HepG2 (cell line): ENCODE measurements around the gene HOXA13.

Experiments used
- ARNT ChIP-seq: fragments of 450-650 bp; IDR thresholded peaks from 2 replicates; pipeline ENCODE4 v1.6.1; 2017
- MTF1 ChIP-seq: sonication (generic); formaldehyde crosslinking; IDR thresholded peaks from 2 replicates; pipeline ENCODE4 v1.5.0; 2020; ENCODE audit warnings: missing genetic modification reagents
- NFE2L2 ChIP-seq: fragments of 150-350 bp; IDR thresholded peaks from 2 replicates; pipeline ENCODE4 v1.6.1; 2014; ENCODE audit warnings: low read length
- SAFB2 ChIP-seq: sonication (generic); formaldehyde crosslinking; IDR thresholded peaks from 2 replicates; pipeline ENCODE4 v1.5.1; 2020; ENCODE audit warnings: missing genetic modification reagents, low read depth, mild to moderate bottlenecking, borderline replicate concordance
- TF ChIP-seq, protein P1 (sequence below): sonication (generic); formaldehyde crosslinking; IDR thresholded peaks from 2 replicates; pipeline ENCODE4 v1.5.0; 2020; ENCODE audit warnings: missing genetic modification reagents, mild to moderate bottlenecking, borderline replicate concordance
- TF ChIP-seq, protein P2 (sequence below), 2 experiments: fragments of 450-650 bp in 1 of 2; sonication (generic) in 1 of 2; formaldehyde crosslinking in 1 of 2; IDR thresholded peaks; 2 replicates each; pipeline versions ENCODE4 v1.6.1 to v1.8.0; 2016 to 2022; ENCODE audit warnings: antibody characterized with exemption in 1 of 2, mild to moderate bottlenecking in 1 of 2, missing genetic modification reagents in 1 of 2

DNA sequence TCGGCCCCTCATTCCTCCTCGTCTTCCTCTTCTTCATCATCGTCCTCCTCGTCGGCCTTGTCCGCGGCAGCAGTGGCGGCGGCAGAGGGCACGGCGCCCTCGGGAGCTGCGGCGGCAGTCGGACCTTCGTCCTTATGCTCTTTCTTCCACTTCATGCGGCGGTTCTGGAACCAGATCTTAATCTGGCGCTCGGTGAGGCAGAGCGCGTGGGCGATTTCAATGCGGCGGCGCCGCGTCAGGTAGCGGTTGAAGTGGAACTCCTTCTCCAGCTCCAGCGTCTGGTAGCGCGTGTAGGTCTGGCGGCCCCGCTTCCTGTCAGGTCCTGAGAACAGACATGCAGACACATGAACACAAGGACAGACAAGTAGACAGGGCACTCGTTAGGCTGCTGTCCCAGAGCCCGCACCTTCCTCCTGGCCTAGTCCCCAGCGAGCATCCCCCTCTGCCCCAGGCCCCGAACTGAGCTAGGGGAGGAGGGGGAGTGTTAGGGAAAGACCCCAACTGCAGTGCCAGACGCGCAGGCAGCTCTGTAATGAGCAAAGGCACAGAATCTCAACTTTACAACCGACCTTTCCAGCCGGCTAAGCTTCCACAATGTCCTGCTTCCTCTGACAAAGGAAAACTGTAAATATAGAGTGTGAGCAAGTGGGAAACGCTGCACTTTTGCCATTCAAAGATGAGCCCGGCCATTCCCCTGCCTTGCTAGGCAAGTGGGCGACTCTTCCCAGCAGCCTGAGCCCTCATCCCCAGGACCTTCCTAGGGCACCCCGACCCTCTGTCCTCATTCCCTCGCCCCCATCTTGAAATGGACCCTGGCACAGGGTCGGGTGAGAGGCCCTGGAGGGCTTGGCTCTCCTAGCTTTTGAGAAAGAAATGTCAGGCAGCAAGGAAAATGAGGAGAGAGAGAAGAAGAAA, 44.7 kb downstream of the HOXA13 start:
- TF ChIP-seq, protein P1, sequence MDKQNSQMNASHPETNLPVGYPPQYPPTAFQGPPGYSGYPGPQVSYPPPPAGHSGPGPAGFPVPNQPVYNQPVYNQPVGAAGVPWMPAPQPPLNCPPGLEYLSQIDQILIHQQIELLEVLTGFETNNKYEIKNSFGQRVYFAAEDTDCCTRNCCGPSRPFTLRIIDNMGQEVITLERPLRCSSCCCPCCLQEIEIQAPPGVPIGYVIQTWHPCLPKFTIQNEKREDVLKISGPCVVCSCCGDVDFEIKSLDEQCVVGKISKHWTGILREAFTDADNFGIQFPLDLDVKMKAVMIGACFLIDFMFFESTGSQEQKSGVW (CRISPR knock-in tag), result no peak
- TF ChIP-seq NFE2L2 (no peak), SAFB2 (CRISPR knock-in tag) (no peak), MTF1 (CRISPR knock-in tag) (no peak), ARNT (no peak)
- TF ChIP-seq, protein P2, sequence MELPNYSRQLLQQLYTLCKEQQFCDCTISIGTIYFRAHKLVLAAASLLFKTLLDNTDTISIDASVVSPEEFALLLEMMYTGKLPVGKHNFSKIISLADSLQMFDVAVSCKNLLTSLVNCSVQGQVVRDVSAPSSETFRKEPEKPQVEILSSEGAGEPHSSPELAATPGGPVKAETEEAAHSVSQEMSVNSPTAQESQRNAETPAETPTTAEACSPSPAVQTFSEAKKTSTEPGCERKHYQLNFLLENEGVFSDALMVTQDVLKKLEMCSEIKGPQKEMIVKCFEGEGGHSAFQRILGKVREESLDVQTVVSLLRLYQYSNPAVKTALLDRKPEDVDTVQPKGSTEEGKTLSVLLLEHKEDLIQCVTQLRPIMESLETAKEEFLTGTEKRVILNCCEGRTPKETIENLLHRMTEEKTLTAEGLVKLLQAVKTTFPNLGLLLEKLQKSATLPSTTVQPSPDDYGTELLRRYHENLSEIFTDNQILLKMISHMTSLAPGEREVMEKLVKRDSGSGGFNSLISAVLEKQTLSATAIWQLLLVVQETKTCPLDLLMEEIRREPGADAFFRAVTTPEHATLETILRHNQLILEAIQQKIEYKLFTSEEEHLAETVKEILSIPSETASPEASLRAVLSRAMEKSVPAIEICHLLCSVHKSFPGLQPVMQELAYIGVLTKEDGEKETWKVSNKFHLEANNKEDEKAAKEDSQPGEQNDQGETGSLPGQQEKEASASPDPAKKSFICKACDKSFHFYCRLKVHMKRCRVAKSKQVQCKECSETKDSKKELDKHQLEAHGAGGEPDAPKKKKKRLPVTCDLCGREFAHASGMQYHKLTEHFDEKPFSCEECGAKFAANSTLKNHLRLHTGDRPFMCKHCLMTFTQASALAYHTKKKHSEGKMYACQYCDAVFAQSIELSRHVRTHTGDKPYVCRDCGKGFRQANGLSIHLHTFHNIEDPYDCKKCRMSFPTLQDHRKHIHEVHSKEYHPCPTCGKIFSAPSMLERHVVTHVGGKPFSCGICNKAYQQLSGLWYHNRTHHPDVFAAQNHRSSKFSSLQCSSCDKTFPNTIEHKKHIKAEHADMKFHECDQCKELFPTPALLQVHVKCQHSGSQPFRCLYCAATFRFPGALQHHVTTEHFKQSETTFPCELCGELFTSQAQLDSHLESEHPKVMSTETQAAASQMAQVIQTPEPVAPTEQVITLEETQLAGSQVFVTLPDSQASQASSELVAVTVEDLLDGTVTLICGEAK (IDR thresholded peaks at IDR 0.05), result no peak
- TF ChIP-seq, protein P2 (CRISPR knock-in tag; IDR thresholded peaks at IDR 0.05), result no peak
